CD8-positive, alpha-beta memory T cell (primary cell): ENCODE results near the gene LGALS3BP. TPM values are rescaled to one million over a fixed set of nuclear protein-coding genes. Genes with fewer than 3 reads are reported as not detected.

Source experiments
- CTCF ChIA-PET: fragments of 350-600 bp; sonication (Branson Sonifier 250); formaldehyde crosslinking; loops from one replicate; lab custom pipeline; 2021; ENCODE audit warnings: antibody characterized with exemption; lab: Charles Lee
- POLR2A ChIA-PET: fragments of 350-600 bp; sonication (Branson Sonifier 250); formaldehyde crosslinking; loops from one replicate; lab custom pipeline; 2021; ENCODE audit warnings: antibody characterized with exemption; lab: Charles Lee
- DNase-seq, 5 donors: peaks; one replicate each; pipeline versions ENCODE4 v3.0.0 to v3.0.0-alpha.2; 2020 to 2022; ENCODE audit warnings: mixed read lengths in 1 of 5
- H3K27ac ChIP-seq: one replicate; pipeline ENCODE4 v1.7.0; 2013; ENCODE audit warnings: low read depth, mild to moderate bottlenecking, low read length, moderate library complexity
- H3K27me3 ChIP-seq: 2 replicates; pipeline ENCODE4 v1.7.0; 2013; ENCODE audit warnings: low read length, mild to moderate bottlenecking; ENCODE audit not compliant: insufficient read depth, poor library complexity, severe bottlenecking
- H3K36me3 ChIP-seq: 2 replicates; pipeline ENCODE4 v1.7.0; 2013; ENCODE audit warnings: mild to moderate bottlenecking, low read length, moderate library complexity; ENCODE audit not compliant: insufficient read depth
- H3K4me1 ChIP-seq: 2 replicates; pipeline ENCODE4 v1.7.0; 2013; ENCODE audit warnings: mild to moderate bottlenecking, low read length, moderate library complexity; ENCODE audit not compliant: insufficient read depth
- H3K4me3 ChIP-seq: 2 replicates; pipeline ENCODE4 v1.7.0; 2013; ENCODE audit warnings: mild to moderate bottlenecking, low read length
- H3K9me3 ChIP-seq: 2 replicates; pipeline ENCODE4 v1.7.0; 2013; ENCODE audit warnings: mild to moderate bottlenecking, low read length
- H3K27ac Mint-ChIP-seq, 8 donors: one replicate each; pipeline ENCODE4 v1.8.0; 2020 to 2021; ENCODE audit warnings: mixed read lengths in 8 of 8, mild to moderate bottlenecking in 6 of 8, inconsistent platforms in 3 of 8, moderate library complexity in 3 of 8
- H3K27me3 Mint-ChIP-seq, 2 donors: one replicate each; pipeline ENCODE4 v1.8.0; 2020 to 2021; ENCODE audit warnings: mixed read lengths in 2 of 2, mild to moderate bottlenecking in 1 of 2, moderate library complexity in 1 of 2
- H3K36me3 Mint-ChIP-seq, 3 donors: one replicate each; pipeline ENCODE4 v1.8.0; 2020 to 2021; ENCODE audit warnings: mixed read lengths in 3 of 3, inconsistent platforms in 1 of 3, mild to moderate bottlenecking in 1 of 3
- H3K4me1 Mint-ChIP-seq, 3 donors: one replicate each; pipeline ENCODE4 v1.8.0; 2020 to 2021; ENCODE audit warnings: mixed read lengths in 3 of 3, inconsistent platforms in 1 of 3, mild to moderate bottlenecking in 1 of 3
- H3K4me3 Mint-ChIP-seq, 7 donors: one replicate each; pipeline ENCODE4 v1.8.0; 2020 to 2021; ENCODE audit warnings: mixed read lengths in 7 of 7, mild to moderate bottlenecking in 6 of 7, moderate library complexity in 4 of 7, inconsistent platforms in 2 of 7
- H3K9me3 Mint-ChIP-seq, 5 donors: one replicate each; pipeline ENCODE4 v1.8.0; 2020 to 2022; ENCODE audit warnings: mixed read lengths in 5 of 5, mild to moderate bottlenecking in 3 of 5, moderate library complexity in 2 of 5, inconsistent platforms in 1 of 5
- polyA plus RNA-seq: library from polyadenylated mRNA; unstranded; fragments of 300-500 nt; fragmentation: Illumina TruSeq; gene quantifications from one replicate; pipeline ENCODE4 v1.2.3, GENCODE V29; 2021
- total RNA-seq, 2 experiments: library from RNA; stranded (reverse); gene quantifications; one replicate each; pipeline ENCODE4 v1.2.3, GENCODE V29; 2021

Gene LGALS3BP
- total and polyA plus RNA-seq, 3 experiments from 2014 or later = 8.6 to 23.1 (median 9.1) TPM

DNA sequence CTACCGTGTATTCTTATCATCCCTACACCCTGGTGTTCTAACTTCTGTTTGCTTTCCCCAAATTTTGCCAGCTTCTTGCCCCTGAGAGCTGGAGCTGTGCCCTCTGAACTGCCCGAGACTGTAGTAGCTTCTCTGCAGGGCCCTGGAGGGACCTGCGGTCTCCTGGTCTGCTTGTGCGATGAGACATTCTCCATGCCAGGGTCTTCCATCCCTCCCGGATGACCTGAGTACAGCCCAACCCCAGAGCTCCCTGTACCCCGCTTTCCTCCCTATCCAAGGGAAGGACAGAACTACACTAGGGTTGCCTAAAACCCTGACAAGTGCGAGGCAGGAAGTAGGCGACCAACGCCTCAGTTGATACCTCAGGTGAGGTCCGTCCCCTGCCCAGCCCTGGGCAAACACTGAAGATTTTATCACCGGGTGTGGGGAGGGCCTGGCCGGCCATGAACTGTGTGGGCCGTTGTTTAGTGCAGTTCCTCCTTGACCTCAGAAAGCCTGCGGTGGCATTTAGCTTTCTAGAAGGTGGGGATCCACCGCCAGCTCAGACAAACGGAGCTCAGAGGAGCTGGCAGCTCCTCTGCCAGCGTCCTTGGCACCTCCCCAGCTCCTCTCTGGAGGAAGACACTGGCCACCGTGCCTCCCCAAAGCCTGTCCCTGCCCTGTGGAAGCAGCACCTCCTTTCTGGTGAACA is 16.2 kb upstream of the LGALS3BP start:
- Mint-ChIP-seq H3K36me3 (peaks cover 0 to 88% (median 4%) of the 10 kb centered on the region in 3 donors), H3K27me3 (no peaks in the 10 kb centered on the region), H3K9me3 (no peaks in the 10 kb centered on the region), H3K27ac (peak overlapping the region in 2 of 8 donors; percentile 22 to 43), H3K4me3 (no peak overlapping the region), H3K4me1 (peaks cover 2 to 12% (median 7%) of the 10 kb centered on the region in 3 donors)
- no peaks in the 10 kb centered on the region for H3K4me1 ChIP-seq
- H3K9me3 ChIP-seq = no peaks in the 10 kb centered on the region
- no peak overlapping the region for H3K27ac ChIP-seq
- H3K4me3 ChIP-seq = no peak overlapping the region
- H3K27me3 ChIP-seq = no peaks in the 10 kb centered on the region
- H3K36me3 ChIP-seq = peaks cover 21% of the 10 kb centered on the region
- ChIA-PET CTCF (interaction anchor here (0.8 to 1.8 kb wide), 3 partner anchors 16 to 47 kb away, joined by 3 to 5 read pairs (median 4); partner anchors contain the start of gene LGALS3BP), POLR2A (no interaction called here)
- DNase-seq = no peak

DNA sequence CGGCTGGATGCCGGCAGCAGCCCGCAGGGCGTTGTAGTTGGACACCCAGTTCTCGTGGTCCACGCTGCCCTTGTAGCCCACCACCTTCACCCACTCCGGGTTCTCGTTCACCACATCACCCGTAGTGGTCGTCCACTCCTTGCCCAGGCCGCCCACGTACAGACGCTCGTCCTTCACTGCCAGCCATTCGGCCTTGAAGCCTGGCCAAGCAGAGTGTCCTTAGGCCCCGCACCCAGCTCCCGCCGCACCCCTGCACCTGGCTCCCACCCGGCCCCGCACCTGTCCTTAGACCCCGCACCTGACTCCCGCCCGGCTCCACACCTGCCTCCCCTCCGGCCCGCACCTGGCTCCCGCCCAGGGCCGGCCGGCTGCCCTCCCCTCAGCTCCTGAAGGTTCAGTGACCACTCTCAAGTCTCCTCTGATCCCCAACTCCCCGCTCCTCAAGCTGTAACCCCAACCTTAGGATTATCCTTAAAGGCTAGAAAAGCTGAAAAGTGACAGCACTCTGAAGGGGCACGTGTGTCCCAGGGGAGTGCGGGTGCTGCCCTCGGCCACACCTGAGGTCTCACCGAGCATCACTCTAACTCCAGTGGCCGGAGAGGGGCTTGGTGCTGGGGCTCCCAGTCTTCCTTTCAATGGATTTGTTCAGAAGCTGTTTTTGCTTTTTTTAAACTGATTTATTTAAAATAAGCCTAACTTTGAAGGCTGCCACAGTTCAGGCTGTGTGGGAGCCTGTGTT is 15.5 kb upstream of the LGALS3BP start:
- CTCF ChIA-PET = interaction anchor here (0.8 to 1.8 kb wide), 4 partner anchors 9 to 47 kb away, joined by 3 to 5 read pairs (median 4); partner anchors contain the start of gene LGALS3BP
- H3K27me3 Mint-ChIP-seq = no peaks in the 10 kb centered on the region
- H3K36me3 ChIP-seq = peaks cover 21% of the 10 kb centered on the region

DNA sequence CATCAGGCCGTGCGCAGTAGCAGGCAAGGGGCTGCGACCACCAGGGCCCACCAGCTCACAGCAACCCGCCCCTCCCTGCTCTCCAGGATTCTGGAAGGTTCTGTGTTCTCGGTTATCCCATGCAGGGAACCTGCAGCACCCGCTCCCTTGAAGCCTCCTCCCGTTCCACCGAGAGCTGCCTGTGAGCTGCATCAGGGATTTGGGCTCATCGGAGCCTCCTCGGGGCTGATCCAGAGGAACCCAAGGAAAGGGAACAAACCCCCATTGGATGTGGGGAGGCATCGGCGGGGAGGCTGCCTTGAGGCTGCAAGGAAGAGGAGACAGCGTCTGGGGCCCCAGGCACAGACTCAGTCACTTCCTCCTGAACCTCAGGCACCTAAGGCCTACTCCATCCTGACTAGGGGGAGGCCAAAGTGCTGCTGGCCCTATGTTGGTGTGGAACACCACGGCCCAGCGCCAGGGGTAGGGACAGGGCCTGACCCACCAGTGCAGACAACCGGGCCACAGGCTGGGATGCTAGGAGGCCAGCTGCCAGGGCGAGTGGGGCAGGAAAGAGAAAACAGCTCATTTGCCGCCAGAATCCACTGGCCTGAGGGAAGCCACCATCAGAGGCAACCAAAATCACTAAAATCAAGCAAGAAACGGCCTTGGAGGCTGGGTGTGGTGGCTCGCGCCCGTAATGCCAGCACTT is 14.4 kb upstream of the LGALS3BP start:
- Histone ChIP-seq H3K4me3 (no peak overlapping the region), H3K9me3 (no peaks in the 10 kb centered on the region), H3K36me3 (peaks cover 21% of the 10 kb centered on the region), H3K27me3 (no peaks in the 10 kb centered on the region), H3K4me1 (no peaks in the 10 kb centered on the region), H3K27ac (no peak overlapping the region)
- Mint-ChIP-seq H3K27me3 (no peaks in the 10 kb centered on the region), H3K27ac (no peak overlapping the region), H3K4me3 (no peak overlapping the region), H3K4me1 (peaks cover 0 to 9% (median 7%) of the 10 kb centered on the region in 3 donors), H3K9me3 (no peaks in the 10 kb centered on the region), H3K36me3 (peaks cover 0 to 89% (median 4%) of the 10 kb centered on the region in 3 donors)
- DNase-seq = no peak
- ChIA-PET POLR2A (no interaction called here), CTCF (interaction anchor here (1.7 kb wide), 1 partner anchor 8 kb away, joined by 4 read pairs; no protein-coding TSS in a partner anchor)

More for the DNA sequence above, 15.5 kb upstream of the LGALS3BP start:
- Mint-ChIP-seq H3K36me3 (peaks cover 0 to 89% (median 6%) of the 10 kb centered on the region in 3 donors), H3K27ac (peak overlapping the region in 1 of 8 donors; percentile 54), H3K4me1 (peaks cover 0 to 9% (median 7%) of the 10 kb centered on the region in 3 donors), H3K9me3 (no peaks in the 10 kb centered on the region), H3K4me3 (no peak overlapping the region)
- no peaks in the 10 kb centered on the region for H3K27me3 ChIP-seq
- H3K4me1 ChIP-seq = no peaks in the 10 kb centered on the region
- POLR2A ChIA-PET = no interaction called here
- DNase-seq = no peak
- no peak overlapping the region for H3K27ac ChIP-seq
- H3K9me3 ChIP-seq = no peaks in the 10 kb centered on the region
- no peak overlapping the region for H3K4me3 ChIP-seq

DNA sequence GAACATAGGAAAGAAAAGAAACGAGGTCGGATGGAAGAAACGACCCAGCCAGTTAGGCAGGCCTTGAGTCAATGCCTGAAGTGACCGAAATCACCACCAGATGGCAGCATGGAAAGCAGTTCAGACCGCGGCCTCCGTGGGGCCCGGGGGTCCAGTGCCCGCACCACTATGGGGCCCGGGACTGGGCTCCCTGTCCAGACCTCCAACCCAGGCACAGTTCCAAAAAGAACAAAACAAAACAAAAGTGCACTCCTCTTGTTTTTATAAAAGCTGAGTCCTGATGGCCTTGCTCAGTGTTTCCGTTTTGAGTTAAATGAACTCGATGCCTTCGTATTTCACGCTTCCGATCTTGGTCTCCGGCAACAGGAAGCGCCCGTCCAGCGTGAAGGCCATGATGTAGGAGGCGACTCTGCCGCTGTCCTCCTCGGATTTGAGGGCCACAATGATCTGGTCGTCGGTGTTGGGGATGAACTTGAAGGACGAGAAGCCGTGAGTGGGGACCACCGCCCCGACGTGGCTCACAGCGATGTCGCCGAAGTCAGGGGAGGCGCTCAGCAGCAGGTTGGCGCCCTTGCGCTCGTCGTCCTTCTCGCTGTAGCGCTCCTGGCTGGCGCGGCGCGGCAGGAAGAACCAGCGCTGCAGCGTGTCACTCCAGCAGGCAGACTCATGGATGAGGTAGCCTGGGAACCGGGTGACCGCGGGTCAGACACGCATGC is 13.7 kb upstream of the LGALS3BP start:
- no peak overlapping the region for H3K4me3 ChIP-seq
- no peaks in the 10 kb centered on the region for H3K27me3 ChIP-seq
- no peak overlapping the region for H3K27ac ChIP-seq
- peaks cover 21% of the 10 kb centered on the region for H3K36me3 ChIP-seq
- peaks cover 0 to 9% (median 7%) of the 10 kb centered on the region in 3 donors for H3K4me1 Mint-ChIP-seq
- ChIA-PET POLR2A (no interaction called here), CTCF (interaction anchor here (1.7 kb wide), 1 partner anchor 8 kb away, joined by 4 read pairs; no protein-coding TSS in a partner anchor)
- no peaks in the 10 kb centered on the region for H3K9me3 ChIP-seq
- DNase-seq = peak in 3 of 5 donors; percentile 18 to 36 (median 28)
- H3K27me3 Mint-ChIP-seq = no peaks in the 10 kb centered on the region
- H3K36me3 Mint-ChIP-seq = peaks cover 0 to 84% (median 4%) of the 10 kb centered on the region in 3 donors
- peak overlapping the region in 3 of 8 donors; percentile 32 to 61 (median 38) for H3K27ac Mint-ChIP-seq
- peak overlapping the region in 1 of 7 donors; percentile 73 for H3K4me3 Mint-ChIP-seq
- no peaks in the 10 kb centered on the region for H3K4me1 ChIP-seq
- no peaks in the 10 kb centered on the region for H3K9me3 Mint-ChIP-seq

DNA sequence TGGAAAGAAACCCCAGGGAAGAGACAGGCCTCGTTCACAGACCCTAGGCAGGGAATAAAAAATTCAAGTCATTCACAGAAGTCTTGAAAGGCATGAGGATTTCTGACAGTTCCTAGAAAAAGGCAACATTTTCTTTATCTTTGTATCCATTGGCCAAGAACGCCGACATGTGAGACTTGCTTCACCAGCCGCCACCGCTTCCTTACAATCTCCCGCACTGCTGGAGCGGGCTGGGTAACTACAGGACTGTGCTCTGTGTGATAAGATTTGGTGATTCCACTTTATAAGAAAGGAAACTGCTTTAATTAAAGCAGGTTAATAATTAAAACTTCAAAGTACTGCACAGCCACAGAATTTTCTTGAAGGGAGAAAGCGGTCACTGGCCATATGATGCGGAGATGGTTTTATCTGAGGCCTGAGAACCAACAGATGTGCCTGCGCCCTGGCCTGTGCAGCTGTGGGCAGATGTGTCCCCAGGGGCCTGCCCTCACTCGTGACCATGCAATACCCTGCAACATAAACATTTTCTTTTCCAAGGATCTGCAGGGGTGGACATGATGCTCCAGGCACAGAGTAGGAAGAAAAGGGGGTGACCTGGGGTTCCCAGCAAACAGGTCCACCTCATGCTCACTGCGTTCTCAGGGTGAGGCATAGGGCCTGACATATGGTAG is 13.0 kb upstream of the LGALS3BP start:
- Histone ChIP-seq H3K9me3 (no peaks in the 10 kb centered on the region), H3K36me3 (peaks cover 18% of the 10 kb centered on the region), H3K4me3 (no peak overlapping the region), H3K4me1 (no peaks in the 10 kb centered on the region), H3K27me3 (no peaks in the 10 kb centered on the region), H3K27ac (no peak overlapping the region)
- Mint-ChIP-seq H3K27ac (peak overlapping the region in 3 of 8 donors; percentile 32 to 61 (median 38)), H3K9me3 (no peaks in the 10 kb centered on the region), H3K4me1 (peaks cover 0 to 9% (median 7%) of the 10 kb centered on the region in 3 donors), H3K27me3 (no peaks in the 10 kb centered on the region), H3K4me3 (no peak overlapping the region), H3K36me3 (peaks cover 0 to 79% (median 2%) of the 10 kb centered on the region in 3 donors)
- ChIA-PET POLR2A (no interaction called here), CTCF (no interaction called here)
- DNase-seq = no peak

DNA sequence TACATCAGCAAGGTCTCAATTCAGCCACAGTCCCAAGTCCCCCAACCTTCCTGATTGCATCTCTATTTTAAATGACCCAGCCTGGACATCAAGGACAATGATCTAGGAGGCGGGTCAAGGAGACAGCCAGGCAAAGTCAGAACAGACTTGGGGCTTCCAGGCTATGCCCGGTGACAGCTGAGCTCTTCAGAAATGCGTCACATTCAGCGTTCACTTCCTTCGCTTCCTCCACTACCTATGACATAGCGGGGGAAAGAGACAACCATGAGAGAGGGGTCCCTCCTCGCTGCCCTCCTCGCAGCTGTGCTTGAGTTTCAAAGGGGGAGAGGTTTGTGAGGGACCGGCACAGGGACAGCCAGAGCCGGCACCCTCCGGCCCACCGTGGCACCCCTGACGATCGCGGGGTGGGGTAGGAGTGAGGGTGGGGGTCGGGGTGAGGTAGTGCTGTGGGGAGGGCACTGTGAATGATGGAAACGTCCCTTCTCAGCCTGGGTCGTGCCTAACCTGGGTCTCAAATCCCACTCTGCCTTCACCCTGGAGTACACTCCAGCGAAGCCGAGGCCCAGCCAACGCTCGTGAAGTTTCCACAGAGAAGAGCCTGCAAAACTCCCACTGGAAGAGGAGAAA is 12.3 kb upstream of the LGALS3BP start:
- Mint-ChIP-seq H3K36me3 (peaks cover 0 to 73% (median 2%) of the 10 kb centered on the region in 3 donors), H3K27me3 (no peaks in the 10 kb centered on the region)

More for the DNA sequence above, 12.3 kb upstream of the LGALS3BP start:
- peaks cover 0 to 11% (median 9%) of the 10 kb centered on the region in 3 donors for H3K4me1 Mint-ChIP-seq
- H3K36me3 ChIP-seq = peaks cover 15% of the 10 kb centered on the region
- no peak for DNase-seq
- no peaks in the 10 kb centered on the region for H3K27me3 ChIP-seq
- H3K9me3 ChIP-seq = no peaks in the 10 kb centered on the region
- peaks cover 1% of the 10 kb centered on the region for H3K4me1 ChIP-seq
- no peak overlapping the region for H3K4me3 ChIP-seq
- H3K27ac Mint-ChIP-seq = peak overlapping the region in 1 of 8 donors; percentile 21
- POLR2A ChIA-PET = no interaction called here
- H3K9me3 Mint-ChIP-seq = no peaks in the 10 kb centered on the region
- CTCF ChIA-PET = no interaction called here
- H3K27ac ChIP-seq = no peak overlapping the region
- no peak overlapping the region for H3K4me3 Mint-ChIP-seq
